ENCODE results near the gene SLC15A1.

SLC15A1 gene

DNA sequence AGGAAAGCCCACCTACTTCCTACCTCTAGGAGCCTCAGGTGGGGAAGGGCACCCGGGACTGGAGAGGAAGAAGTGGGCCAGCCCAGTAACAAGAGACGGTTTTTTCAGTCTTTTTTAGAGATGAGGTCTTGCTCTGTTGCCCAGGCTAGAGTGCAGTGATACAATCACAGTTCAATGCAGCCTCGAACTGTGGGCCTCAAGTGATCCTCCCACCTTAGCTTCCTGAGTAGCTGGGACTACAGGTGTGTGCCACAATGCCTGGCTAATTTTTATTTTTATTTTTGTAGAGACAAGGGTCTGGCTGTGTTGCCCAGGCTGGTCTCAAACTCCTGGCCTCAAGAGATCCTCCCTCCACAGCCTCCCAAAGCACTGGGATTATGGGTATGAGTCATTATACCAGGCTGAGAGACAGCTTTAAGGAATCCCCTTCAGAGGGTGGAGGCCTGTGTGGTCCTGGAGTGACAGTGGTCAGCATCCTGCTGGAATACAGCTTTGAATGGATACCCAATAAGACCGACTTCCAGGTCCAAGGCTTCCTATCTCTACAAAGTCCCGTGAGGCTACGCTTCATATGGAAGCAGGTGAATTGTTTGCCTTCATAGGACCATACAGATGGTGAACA lies 63.0 kb downstream of the SLC15A1 start:
- no peak for DNase-seq

DNA sequence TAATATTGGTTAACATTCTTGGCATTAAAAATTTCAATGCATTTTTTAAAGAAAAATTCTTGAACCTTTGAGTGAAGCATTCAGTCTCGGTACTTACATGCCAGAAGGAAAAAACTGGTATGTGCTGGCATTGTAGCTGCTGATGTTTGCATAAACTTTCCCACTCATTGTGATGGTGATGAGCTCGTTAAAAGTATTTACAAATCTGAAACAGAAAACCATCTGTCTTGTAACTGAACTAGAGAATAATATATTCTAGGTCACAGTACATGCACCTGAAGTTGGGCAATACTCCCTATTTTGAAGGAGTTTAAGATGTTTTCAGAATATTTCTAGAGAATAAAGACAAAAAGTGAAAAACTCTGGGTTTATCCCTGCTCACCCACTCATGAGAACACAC lies 64.1 kb downstream of the SLC15A1 start:
- DNase-seq, result no peak

DNA sequence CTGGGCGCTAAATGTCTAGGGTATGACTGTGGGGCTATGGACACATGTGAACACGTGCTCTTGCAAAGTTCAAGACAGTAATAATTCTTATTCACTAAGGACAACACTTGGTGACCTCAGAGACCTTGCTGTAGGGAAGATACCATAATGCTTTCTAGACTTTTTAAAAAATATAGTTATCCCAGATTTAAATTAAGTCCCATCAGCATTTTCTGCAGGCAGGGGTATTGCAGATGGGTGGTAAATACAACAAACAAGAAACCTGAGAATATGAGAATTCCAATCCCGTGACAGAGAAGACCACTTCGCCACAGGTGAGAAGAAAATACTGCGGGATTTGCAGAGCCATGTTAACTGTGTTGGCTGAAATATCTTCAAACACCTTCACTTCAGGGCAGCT lies 65.2 kb downstream of the SLC15A1 start:
- DNase-seq, result no peak

DNA sequence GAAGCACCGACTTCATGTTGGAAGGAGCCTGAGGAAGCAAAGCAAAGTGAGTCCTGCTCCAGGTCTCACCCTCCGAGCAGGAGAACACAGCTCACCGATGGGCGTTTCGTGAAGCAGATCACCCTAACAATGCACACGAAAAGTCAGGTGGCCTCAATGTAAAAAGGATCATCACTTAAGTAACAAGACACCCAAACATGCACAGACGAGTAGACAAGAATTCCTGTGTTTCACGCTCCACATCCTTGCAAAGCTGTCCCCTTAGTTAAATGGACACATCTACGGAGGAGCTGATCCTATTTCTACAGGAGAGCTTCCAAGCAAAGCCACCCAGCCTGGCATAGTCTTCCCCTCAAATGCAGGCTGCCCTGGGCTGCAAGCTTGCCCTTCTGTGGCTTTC lies 66.2 kb downstream of the SLC15A1 start:
- DNase-seq, result no peak

DNA sequence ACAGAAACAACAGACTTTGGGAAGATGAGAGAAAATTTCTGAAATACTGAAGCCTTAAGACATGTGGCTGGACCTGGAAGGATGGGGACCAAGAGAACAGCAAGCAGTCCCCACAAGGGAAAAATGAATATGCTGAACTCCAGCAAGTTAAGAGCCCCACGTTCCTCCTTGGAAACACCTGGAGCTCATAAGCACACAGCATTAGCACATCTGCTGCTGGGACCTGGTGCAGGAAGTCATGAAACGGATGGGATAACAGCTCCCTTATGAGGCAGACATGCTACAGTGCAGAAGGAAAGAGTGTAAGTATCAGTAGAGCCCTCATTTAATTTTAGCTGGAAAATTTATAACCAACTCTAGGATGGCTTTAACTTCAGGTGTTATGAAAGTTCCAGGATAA lies 67.3 kb downstream of the SLC15A1 start:
- no peak for DNase-seq

DNA sequence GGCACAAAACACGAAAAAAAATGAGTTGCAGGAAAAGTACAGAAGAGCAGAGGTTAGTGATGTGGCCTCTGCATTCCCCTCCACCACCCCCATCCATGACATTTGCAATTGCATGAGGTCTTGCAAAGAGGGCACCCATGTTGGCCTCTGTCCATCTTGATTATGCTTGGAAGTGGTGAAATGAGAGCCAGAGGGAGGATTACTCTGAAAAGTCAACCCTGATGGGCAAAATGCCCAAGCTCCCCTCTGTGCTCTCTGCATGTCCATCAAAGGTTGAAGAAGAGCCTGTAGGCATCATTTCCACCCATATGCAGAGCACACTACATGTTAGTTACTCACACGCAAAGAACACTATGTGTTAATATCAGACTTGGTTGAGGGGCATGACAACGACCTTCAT lies 71.4 kb downstream of the SLC15A1 start:
- no peak for DNase-seq

DNA sequence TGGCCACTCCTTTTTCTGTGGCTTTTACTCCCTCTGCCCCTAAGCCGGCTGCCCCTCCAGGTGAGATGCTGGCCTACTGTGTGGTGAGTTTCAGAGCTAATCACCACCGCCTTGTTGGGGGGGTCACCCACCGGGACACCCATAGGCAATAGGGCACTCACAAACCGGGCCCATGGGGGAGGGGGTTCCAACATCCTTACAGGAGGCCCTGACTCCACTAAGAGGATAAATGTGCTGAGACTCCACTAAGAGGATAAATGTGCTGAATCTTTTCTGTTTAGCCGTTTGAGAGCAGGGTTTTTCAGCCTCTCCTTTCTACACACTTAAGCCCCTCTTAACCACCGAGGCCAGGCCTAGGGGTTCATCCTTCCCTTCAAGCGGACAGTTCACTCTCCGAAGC lies 73.7 kb downstream of the SLC15A1 start:
- no peak for DNase-seq

DNA sequence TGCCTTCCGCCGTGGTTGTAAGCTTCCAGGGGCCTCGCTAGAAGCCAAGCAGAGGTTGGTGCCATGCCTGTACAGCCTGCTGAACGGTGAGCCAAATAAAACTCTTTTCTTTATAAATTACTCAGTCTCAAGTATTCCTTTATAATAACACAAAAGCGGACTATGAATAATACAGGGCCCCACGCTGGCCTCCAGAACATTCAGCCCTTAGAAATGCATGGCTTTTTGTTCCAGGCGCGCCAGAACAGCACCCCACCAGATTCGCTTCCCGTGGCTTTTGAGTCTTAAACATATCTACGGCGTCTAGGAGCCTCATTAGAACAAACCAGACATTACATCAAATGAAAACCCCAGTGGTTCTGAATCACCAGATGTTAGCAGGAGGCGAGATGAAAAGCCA lies 75.1 kb downstream of the SLC15A1 start:
- no peak for DNase-seq

DNA sequence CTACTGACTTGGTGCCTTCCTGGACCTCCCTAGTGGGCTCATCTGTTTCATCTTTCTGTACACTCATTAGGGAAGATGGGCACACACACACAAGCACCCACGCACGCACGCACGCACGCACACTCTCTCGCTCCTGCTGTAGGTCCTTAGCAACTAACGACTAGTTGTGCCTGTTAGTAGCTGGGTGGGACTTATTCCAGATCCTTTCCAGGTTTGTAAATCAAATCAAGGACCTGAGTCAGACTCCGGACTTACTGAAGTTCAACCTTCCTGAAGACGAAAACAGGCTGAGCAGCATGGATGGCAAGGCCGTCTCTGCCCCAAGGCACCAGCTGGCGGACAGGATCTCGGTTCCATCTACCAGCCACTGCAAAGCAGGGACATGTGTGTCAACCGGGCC lies 76.2 kb downstream of the SLC15A1 start:
- DNase-seq, result no peak

DNA sequence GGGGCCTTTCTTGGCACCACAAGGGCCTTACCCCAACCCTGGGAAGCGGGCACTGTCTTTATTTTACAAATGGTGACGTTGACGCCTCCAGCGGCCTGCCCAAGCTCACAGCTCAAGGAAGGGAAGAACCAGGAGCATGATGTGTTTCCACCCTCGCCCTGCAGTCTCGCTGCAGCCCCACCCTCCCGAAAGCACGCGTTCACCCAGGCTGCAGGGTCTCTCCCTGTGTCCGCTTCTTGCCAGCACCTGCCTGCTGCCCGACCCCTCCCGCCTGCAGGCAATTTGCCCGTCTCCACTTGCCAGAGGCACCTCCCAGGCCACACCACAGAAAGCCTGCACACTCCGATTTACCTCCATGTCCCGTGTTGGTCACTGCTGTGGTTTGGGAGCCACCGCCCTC lies 76.6 kb downstream of the SLC15A1 start:
- no peak for DNase-seq

DNA sequence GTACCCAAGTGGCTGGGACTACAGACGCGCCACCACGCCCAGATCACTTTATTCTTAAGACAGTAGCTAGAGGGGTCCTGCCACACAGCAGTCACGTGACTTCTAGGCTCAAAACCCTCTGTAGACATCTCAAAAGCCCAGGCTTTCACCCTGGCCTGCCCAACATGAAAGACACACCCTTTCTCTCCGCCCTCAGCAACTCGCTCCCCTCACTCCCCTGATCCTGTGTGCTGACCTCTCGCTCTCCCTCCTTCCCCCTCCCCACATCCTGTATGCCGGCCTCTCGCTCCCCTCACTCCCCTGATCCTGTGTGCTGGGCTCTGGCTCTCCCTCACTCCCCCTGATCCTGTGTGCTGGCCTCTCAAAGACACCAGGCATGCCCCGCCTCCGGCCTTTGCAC lies 77.4 kb downstream of the SLC15A1 start:
- DNase-seq, result no peak

DNA sequence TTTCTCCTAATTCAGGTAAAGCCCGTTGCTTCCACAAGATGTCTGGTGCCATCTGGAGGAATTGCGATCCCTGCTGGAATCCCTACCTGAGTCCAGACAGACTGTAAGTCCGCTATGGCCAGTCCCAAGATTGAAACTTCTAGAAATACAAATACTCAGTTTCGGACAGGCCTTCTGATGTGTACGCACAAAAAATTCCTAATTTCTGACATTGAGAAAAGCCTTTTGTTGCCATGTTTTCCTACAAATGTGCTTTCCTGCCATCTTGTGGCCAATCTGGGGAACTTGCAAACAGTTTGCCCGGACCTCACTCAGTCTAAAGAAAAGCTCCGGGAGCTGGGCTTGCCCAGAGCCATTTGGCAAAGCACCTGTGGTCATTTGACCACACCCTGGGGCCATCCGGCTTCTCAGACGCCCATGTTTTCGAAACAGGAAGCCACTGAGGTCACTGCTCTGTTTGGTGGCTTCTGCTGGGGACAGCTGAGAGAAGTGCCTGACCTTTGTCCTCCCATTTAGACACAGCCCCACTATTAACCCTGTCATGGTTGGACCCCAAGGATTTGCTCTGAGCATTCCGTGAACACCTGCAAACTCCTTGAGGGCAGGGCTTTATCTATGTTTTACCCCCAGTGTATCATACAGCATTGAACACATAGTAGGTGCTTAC lies 79.4 kb downstream of the SLC15A1 start:
- DNase-seq, result peak; percentile 37

DNA sequence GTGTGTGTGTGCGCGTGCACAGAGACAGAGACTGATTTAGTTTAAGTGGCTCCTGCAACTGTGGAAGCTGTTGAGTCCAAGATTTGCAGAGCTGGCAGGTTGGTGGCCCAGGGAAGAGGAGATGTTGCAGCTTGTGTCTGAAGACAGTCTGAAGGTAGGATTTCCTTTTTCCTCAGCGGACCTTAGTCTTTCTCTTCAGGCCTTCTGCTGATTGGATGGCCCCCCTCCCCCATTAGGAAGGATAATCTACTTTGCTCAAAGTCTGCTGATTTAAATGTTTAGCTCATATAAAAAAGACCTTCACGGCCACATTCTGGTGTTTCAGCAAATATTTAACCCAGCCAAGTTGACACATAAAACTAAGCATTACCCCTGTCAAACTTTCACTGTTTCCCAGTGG lies 84.3 kb downstream of the SLC15A1 start:
- DNase-seq, result no peak

DNA sequence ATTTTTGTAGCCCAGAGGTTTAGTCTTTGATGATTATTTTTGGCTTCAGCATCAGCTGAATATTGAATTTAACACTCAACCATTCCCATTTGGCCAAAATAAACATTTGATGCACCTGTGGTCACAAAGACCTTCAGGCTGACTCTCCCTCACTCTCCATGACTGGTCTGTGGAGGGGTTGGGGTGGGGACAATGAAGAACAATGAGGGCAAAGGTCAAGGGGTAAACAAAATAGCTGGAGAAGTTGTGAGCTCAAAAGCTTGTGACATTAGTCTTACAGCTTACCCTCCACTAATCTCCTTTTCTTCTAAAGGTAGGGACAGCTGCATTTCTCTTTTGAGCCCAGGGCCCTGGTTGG lies 86.9 kb downstream of the SLC15A1 start:
- DNase-seq, result no peak

DNA sequence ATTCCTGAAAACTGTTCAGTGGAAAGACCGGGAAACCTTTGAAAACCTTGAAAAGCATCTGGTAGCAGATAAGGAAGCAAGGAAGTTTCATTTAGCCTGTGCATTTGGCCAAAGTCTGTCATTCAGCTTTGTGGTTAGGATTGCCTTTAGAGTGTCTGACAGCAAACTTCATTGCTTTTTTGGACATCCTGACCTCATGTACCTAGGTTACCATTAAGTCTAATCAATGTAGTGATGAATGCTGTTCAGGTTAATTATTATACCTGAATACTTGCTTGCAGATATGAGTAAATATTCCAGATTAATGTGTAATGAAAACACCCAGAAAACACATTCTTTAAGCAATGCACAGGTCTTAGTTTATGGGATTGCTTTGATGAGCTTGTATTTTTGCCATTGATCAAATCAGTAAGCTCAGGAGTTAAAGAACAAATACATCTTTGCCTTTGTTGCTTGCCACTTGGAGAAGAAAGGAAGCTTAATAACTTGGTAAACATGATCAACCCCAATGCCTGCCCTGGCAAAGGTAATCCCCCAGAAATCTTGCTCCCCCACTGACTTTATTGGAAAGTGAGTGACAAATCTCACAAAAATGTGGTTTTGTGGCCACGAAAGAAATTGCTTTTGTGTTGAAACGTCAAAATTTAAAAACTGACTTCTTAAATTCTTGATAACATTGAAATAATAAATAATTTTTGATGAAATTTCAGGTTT lies 87.4 kb downstream of the SLC15A1 start:
- DNase-seq, result no peak

DNA sequence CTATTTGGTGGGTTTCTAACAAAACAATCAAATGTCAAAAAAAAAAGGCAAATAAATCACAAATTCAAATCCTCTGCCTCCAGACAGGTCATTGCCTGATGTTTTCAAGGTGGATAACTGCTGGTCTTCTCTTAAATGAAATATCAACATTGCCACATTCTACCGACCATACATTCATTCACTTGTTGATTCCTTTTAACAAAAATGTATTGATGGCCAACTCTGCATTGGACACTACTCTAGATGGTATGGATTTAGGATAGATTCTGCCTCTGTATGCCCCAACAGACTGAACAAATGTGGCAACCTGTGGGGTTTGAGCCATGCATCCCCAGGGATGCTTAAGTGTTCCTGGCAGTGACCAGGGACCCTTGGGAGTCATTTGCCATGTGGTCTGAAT lies 88.0 kb downstream of the SLC15A1 start:
- no peak for DNase-seq

DNA sequence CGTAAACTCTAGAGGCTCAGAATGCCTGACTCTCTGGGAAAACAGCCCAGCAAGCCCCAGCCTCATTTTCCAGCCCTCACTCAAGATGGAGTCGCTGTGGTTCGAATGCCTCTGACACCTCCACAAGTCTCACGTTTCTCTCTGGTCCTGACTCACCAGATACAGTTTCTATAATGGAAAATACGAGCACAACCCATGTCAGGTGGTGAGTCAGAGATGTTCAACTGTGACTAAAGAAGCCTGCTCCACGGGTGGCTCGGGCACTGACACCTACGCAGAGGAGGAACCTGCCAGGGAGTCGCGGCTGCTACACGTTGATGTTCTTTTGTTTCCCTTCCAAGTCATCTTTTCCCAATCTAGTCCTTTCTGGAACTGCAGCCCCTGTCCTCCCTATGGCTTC lies 88.4 kb downstream of the SLC15A1 start:
- peak; percentile 22 for DNase-seq

DNA sequence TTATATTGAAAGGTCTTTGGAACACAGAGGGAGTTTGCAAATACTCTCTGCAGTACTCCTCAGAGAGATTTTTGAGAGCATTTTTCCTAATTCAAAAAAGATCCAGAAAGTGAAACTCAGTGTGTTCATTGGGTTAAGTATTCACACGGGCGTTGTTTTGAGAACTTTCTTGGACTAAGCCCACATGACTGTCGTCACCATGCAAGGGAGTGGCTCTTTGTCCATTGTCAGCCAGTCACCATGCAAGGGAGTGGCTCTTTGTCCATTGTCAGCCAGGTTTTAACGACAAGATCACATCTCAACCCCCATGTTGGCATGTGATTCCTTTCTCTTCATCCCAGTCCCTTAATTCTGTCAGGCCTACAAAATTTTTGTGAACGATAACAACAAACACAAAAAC lies 94.3 kb downstream of the SLC15A1 start:
- no peak for DNase-seq

DNA sequence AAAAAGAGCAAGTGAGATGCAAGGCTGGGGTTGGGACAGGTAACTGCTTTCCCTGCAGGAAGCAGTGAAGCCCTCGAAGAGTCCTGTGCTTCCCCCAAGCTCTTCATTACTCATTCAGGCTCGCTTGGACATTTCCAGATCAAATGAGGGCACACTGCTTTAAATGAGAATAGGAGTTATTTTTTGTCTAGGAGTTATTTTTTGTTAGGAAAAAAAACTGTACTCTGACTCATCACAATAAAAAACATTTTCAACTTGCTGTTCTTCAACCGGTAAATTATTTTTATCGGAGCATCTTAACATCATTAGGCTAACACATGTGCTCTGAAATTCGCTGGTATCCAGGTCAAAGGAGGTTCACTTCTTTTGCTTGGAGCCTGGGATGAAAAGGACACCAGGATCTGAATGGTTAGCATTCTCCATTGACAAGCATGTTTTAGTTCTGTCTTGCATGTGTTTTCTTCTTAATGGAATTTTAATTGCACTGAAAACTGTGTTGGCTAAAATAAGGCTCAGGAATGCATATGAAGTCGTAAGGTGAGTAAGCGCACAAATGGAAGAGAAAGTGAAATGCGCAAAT lies 94.9 kb downstream of the SLC15A1 start:
- no peak for DNase-seq

DNA sequence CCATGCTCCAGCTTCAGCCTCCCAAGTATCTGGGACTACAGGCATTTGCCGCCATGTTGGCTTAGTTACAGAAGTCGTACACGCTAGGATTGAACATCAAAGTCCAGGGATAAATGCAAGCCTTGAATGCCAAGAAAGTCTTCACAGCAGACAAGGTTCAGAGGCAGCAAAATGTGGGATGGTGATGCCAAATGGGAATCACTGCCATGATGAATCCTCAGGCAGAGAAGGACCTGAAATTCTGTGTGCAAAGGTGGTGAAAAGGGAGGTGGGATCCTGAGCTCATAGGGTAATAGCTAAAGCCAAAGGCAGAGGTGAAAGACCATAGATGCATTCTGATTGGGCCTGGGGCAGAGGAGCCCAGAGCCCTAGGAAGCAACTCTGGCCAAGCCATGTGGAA lies 96.2 kb downstream of the SLC15A1 start:
- no peak for DNase-seq

DNA sequence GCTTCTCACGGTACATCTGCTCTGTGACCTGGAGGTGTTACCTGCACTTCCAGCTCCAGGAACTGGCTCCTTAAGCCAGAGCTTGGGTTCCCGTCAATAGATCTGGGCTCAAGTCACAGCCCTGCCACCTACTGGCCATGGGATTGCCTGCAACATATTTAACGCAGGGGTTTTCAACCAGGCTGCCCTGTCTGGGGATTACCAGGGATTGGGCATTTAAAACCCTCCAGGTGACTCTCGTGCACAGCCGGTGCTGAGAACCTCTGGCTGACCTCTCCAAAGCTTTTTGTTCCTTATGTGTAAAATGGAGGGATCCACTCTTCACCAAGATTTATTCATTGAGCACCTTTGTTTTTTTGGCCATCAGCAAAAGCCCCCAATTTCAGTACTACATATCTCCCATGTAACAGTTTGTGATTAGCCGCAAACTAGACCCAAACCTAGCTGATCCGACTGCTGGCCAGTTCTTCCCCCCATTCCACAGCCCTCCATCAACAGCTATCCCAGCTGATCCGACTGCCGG lies 98.9 kb downstream of the SLC15A1 start:
- DNase-seq, result peak; percentile 76

DNA sequence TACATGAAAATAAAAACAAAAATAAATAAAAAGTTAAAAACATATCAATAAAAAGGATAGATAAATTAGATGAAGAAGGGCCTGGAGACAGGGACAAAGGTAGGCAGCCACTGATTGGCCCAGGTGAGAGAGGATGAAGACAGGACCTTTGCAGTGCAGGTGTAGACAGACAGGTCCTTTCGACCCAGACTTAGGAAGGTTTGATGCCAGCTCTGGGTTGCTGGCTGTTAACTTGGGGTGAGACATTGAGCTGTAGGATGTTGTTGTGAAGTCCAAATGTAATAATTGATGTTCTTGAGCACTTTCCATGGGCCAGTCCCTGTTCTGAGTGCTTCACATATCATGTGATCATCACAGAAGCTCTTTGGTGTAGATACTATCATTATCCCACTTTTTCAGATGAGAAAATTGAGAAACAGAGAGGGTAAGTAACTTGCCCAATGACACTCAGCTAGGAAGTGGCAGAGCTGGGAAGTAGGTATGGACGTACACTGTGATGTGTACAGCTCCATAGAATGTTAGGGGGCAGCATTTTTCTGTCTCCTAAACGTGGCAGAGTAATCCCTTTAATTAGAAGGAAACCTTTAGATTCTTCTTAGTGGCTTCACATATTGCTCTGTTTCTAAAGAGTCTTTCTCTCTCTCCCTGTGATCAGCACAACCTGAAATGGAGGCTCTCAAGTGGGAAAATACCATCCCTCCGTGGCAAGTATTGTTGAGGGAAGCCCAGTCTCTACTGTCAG lies 99.6 kb downstream of the SLC15A1 start:
- DNase-seq, result no peak

DNA sequence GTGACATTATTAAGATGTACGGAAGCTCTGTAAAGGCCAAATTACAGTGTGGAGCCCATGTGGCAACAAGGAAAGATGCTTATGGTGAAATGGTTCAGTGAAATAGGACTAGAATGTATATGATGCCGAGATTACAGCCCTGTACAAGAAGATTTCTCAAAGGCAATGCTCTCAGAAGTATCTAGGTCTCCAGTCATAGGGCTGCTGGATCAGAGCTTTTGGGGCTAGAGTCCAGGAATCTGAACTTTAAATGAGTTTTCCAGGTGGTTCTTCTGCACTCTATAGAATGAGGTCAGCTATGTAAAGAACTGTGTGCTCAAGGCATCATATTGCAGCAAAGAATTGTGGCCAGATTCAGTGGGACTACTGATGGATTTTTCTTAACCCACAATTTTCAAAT lies 100.2 kb downstream of the SLC15A1 start:
- no peak for DNase-seq
